HCT116 (cell line): Measurements from ENCODE around the gene EIF4E3.

ENCODE experiments used
- CTCF ChIP-seq, 3 experiments: fragments of 200-600 bp in 1 of 3; sonication (generic) in 1 of 3; IDR thresholded peaks in 2 of 3; conservative IDR thresholded peaks in 1 of 3; 2 replicates each; pipeline ENCODE4 v1.5.1; 2012 to 2017; ENCODE audit warnings: low read depth in 2 of 3, low read length in 2 of 3, antibody characterized with exemption in 1 of 3, borderline replicate concordance in 1 of 3, control low read depth in 1 of 3, mild to moderate bottlenecking in 1 of 3, mixed read lengths in 1 of 3, mixed run types in 1 of 3, moderate library complexity in 1 of 3; ENCODE audit not compliant: insufficient read depth in 1 of 3
- ELF1 ChIP-seq: IDR thresholded peaks from 2 replicates; pipeline ENCODE4 v1.6.1; 2012; ENCODE audit warnings: low read depth, borderline replicate concordance
- EZH2 ChIP-seq: fragments of 200-600 bp; sonication (generic); IDR thresholded peaks from 2 replicates; pipeline ENCODE4 v1.6.1; 2017; ENCODE audit warnings: antibody characterized with exemption, mixed run types
- FOSL1 ChIP-seq: IDR thresholded peaks from 2 replicates; pipeline ENCODE4 v1.6.1; 2012; ENCODE audit warnings: low read depth
- JUND ChIP-seq: IDR thresholded peaks from 2 replicates; pipeline ENCODE4 v1.6.1; 2012
- MAX ChIP-seq: IDR thresholded peaks from 2 replicates; pipeline ENCODE4 v1.6.1; 2012
- POLR2A ChIP-seq: IDR thresholded peaks from 2 replicates; pipeline ENCODE4 v1.7.0; 2011; ENCODE audit warnings: borderline replicate concordance; ENCODE audit not compliant: insufficient read depth, insufficient read length; ENCODE audit errors: extremely low read depth
- POLR2AphosphoS5 ChIP-seq: IDR thresholded peaks from 2 replicates; pipeline ENCODE4 v1.6.1; 2011; ENCODE audit warnings: mild to moderate bottlenecking, low read depth, low read length, moderate library complexity
- REST ChIP-seq: IDR thresholded peaks from 2 replicates; pipeline ENCODE4 v1.6.1; 2012; ENCODE audit warnings: low read depth
- SIN3A ChIP-seq: IDR thresholded peaks from 2 replicates; pipeline ENCODE4 v1.6.1; 2012; ENCODE audit warnings: low read depth
- TCF7L2 ChIP-seq: IDR thresholded peaks from 2 replicates; pipeline ENCODE4 v1.7.0; 2011; ENCODE audit warnings: borderline replicate concordance, inconsistent platforms; ENCODE audit not compliant: insufficient read depth, insufficient read length; ENCODE audit errors: extremely low read depth
- YY1 ChIP-seq: IDR thresholded peaks from 2 replicates; pipeline ENCODE4 v1.6.1; 2011; ENCODE audit warnings: low read length, low read depth, moderate library complexity, mild to moderate bottlenecking; ENCODE audit not compliant: insufficient replicate concordance; ENCODE audit errors: extremely low read depth

DNA sequence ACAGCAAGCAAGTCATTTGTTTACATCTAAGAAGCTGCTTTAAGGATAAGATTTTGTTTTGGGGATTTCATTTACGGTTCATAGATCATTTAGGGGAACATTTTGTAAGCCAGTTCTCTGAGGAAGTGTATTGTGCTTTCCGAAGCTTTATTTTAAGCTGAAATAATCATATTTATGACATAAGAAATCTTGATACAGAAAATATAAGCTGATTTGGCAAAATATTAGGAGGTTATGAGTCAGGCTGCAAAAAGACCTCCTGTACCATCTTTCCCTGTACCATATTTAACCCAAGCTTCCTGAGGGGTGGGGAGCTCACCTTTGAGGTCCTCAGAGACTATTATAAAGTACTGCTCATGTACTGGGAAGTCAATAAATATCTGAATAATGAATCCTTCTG is 8.1 kb upstream of the EIF4E3 start:
- TF ChIP-seq SIN3A (no peak), REST (no peak), YY1 (no peak), CTCF (IDR thresholded peaks at IDR 0.05 in 2 of 3, conservative IDR thresholded peaks at IDR 0.05 in 1 of 3; ENCODE audit: borderline replicate concordance in 1 of 3, insufficient read depth in 1 of 3, low read depth in 2 of 3, low read length in 2 of 3) (no peak), EZH2 (no peak), POLR2A (no peak), MAX (no peak), JUND (no peak), POLR2AphosphoS5 (no peak), FOSL1 (no peak), TCF7L2 (no peak), ELF1 (no peak)
